ENCODE measurements around the gene IL11RA. TPM values are rescaled to one million over a fixed set of nuclear protein-coding genes. Genes with fewer than 3 reads are reported as not detected.

IL11RA gene
- polyA plus RNA-seq, 2 donors, result 7.1 to 10.7 TPM

GRCh38 chr9:34691936-34692315 is 39.9 kb downstream of the IL11RA start:
- Histone ChIP-seq H3K27ac (ENCODE audit: low read depth in 2 of 2, low read length in 1 of 2) (no peak overlapping the region), H3K4me3 (ENCODE audit: low read depth in 1 of 2, low read length in 2 of 2) (no peak overlapping the region), H3K36me3 (ENCODE audit: control insufficient read depth in 2 of 2, insufficient read depth in 2 of 2, low read length in 1 of 2) (no peaks in the 10 kb centered on the region), H3K9me3 (ENCODE audit: control insufficient read depth in 2 of 2, insufficient read depth in 1 of 2, low read depth in 1 of 2, low read length in 1 of 2) (no peaks in the 10 kb centered on the region), H3K27me3 (ENCODE audit: control insufficient read depth in 1 of 2, insufficient read depth in 2 of 2, low read length in 2 of 2) (no peaks in the 10 kb centered on the region), H3K4me1 (ENCODE audit: control insufficient read depth in 2 of 2, insufficient read depth in 2 of 2, low read length in 1 of 2) (peaks cover 0 to 5% of the 10 kb centered on the region in 2 donors)
- WGBS, 2 donors, result 87 to 90% methylated on average over 5 of the region's 5 CpGs

GRCh38 chr9:34693560-34693959 is 41.6 kb downstream of the IL11RA start:
- Histone ChIP-seq H3K27ac (ENCODE audit: low read depth in 2 of 2, low read length in 1 of 2) (no peak overlapping the region), H3K4me3 (ENCODE audit: low read depth in 1 of 2, low read length in 2 of 2) (no peak overlapping the region), H3K36me3 (ENCODE audit: control insufficient read depth in 2 of 2, insufficient read depth in 2 of 2, low read length in 1 of 2) (no peaks in the 10 kb centered on the region), H3K9me3 (ENCODE audit: control insufficient read depth in 2 of 2, insufficient read depth in 1 of 2, low read depth in 1 of 2, low read length in 1 of 2) (no peaks in the 10 kb centered on the region), H3K27me3 (ENCODE audit: control insufficient read depth in 1 of 2, insufficient read depth in 2 of 2, low read length in 2 of 2) (no peaks in the 10 kb centered on the region), H3K4me1 (ENCODE audit: control insufficient read depth in 2 of 2, insufficient read depth in 2 of 2, low read length in 1 of 2) (peaks cover 0 to 5% of the 10 kb centered on the region in 2 donors)
- WGBS, 2 donors, result 81 to 85% methylated on average over 2 of the region's 2 CpGs

GRCh38 chr9:34694811-34695210 is 42.8 kb downstream of the IL11RA start:
- Histone ChIP-seq H3K27me3 (ENCODE audit: control insufficient read depth in 1 of 2, insufficient read depth in 2 of 2, low read length in 2 of 2) (no peaks in the 10 kb centered on the region), H3K4me3 (ENCODE audit: low read depth in 1 of 2, low read length in 2 of 2) (no peak overlapping the region), H3K36me3 (ENCODE audit: control insufficient read depth in 2 of 2, insufficient read depth in 2 of 2, low read length in 1 of 2) (no peaks in the 10 kb centered on the region), H3K9me3 (ENCODE audit: control insufficient read depth in 2 of 2, insufficient read depth in 1 of 2, low read depth in 1 of 2, low read length in 1 of 2) (no peaks in the 10 kb centered on the region), H3K27ac (ENCODE audit: low read depth in 2 of 2, low read length in 1 of 2) (no peak overlapping the region), H3K4me1 (ENCODE audit: control insufficient read depth in 2 of 2, insufficient read depth in 2 of 2, low read length in 1 of 2) (peaks cover 0 to under 1% of the 10 kb centered on the region in 2 donors)

DNA sequence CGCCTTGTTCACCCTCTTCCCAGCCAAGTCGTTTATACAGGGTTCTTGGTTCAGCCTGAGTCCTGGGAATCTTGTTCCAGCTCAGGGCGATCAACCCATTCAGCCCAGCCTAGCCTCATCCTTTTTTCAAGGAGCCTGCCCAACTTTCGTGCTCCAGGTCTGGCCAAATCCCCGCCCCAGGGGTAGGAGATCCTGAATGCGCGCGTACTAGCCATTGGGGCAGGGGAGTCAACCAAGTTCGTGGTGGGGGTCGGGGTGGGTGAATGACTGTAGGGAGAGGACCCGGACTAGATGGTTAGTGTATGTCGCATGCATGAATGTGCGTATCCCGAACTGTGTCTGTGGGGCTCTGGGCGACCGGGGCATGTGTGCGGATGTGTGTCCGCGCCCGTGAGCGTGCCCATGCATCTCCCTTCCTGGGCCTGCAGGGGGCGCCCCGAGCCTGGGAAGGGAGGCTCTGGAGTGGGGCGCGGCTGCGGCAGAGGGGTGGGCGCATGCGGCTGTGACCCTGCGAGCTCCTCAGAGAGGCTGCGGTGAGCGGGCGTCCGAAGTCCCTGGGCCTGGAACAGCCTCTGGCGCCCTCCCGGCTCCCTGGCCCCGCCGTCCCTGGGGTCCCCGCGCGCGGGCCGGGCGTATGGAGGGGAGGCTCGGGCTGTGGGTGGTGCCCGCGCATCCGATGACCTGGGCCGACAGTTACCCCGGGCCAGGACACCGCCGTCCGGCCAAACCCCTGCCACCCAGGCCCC is 49.2 kb downstream of the IL11RA start:
- Histone ChIP-seq H3K9me3 (ENCODE audit: control insufficient read depth in 2 of 2, insufficient read depth in 1 of 2, low read depth in 1 of 2, low read length in 1 of 2) (no peaks in the 10 kb centered on the region), H3K36me3 (ENCODE audit: control insufficient read depth in 2 of 2, insufficient read depth in 2 of 2, low read length in 1 of 2) (no peaks in the 10 kb centered on the region), H3K27ac (ENCODE audit: low read depth in 2 of 2, low read length in 1 of 2) (peak overlapping the region; percentile 41 to 47), H3K4me1 (ENCODE audit: control insufficient read depth in 2 of 2, insufficient read depth in 2 of 2, low read length in 1 of 2) (peaks cover 0 to 2% of the 10 kb centered on the region in 2 donors), H3K27me3 (ENCODE audit: control insufficient read depth in 1 of 2, insufficient read depth in 2 of 2, low read length in 2 of 2) (no peaks in the 10 kb centered on the region), H3K4me3 (ENCODE audit: low read depth in 1 of 2, low read length in 2 of 2) (peak overlapping the region; percentile 69 to 72)
- WGBS, 2 donors, result 8% methylated on average over 47 to 52 of the region's 52 CpGs

DNA sequence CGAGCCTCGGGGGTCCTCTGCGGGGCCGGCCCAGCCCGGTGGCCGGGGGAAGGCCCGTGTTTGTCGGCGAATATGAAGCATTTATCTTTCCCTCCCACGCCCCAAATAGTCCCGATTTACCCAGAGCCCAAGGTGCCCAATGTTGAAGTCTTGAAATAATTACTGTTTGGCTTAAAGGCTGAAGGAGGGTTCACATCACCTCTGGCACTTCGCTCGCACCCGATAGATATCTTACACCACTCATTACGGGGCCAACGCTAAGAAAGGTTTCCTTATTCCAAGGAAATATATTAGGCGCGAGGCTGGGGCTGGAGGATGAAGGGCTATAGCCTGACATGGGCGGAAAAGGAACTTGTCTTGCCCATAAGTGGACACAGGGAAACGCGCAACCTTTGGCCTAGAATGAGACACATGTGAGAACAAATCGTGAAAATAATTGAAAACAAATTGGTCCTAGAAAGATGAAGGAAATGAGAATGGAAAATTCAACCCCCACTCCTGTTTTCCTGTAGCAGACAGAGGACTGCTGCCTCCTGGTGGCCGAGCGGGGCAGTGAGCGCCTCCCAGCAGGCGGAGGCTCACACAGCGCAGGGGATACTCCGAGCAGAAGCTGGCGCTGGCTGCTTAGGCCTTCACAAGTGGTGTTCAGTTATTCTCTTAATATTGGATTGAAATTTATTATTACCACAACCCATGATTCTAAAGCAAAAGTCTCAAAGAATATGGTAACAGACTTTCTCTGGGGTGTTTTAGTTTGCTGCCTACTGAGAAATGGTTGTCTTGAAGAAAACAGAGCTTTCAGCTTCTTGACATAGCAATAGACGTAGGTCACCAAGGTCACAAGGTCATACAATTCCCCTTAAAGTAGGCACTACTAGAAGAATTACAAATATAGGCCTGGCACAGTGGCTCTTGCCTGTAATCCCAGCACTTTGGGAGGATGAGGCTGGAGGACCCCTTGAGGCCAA is 50.1 kb downstream of the IL11RA start:
- Histone ChIP-seq H3K4me1 (ENCODE audit: control insufficient read depth in 2 of 2, insufficient read depth in 2 of 2, low read length in 1 of 2) (peaks cover 0 to 2% of the 10 kb centered on the region in 2 donors), H3K27ac (ENCODE audit: low read depth in 2 of 2, low read length in 1 of 2) (peak overlapping the region; percentile 41 to 47), H3K9me3 (ENCODE audit: control insufficient read depth in 2 of 2, insufficient read depth in 1 of 2, low read depth in 1 of 2, low read length in 1 of 2) (no peaks in the 10 kb centered on the region), H3K27me3 (ENCODE audit: control insufficient read depth in 1 of 2, insufficient read depth in 2 of 2, low read length in 2 of 2) (no peaks in the 10 kb centered on the region), H3K4me3 (ENCODE audit: low read depth in 1 of 2, low read length in 2 of 2) (peak overlapping the region; percentile 69 to 72), H3K36me3 (ENCODE audit: control insufficient read depth in 2 of 2, insufficient read depth in 2 of 2, low read length in 1 of 2) (no peaks in the 10 kb centered on the region)
- 2 to 3% methylated on average over 30 of the region's 30 CpGs for WGBS, 2 donors

DNA sequence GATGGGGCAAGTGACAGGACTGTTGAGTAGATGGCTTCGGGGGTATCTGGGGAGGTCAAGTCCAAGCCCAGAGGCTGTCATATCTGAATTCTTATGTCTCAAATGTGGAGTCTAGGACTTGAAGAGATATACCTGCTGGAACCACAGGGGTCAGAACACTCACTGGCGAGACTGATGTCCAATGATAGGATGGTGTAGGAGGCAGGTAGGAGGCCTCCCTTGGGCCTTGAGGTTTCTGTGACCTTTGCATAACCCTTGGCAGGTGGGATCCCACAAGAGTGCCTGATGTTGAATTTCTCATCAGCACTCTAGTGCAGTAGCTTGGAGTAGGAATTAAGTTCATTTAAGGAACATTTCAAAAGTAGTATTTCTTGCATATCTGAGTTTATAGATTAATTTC is 55.1 kb downstream of the IL11RA start:
- Histone ChIP-seq H3K4me1 (ENCODE audit: control insufficient read depth in 2 of 2, insufficient read depth in 2 of 2, low read length in 1 of 2) (no peaks in the 10 kb centered on the region), H3K27me3 (ENCODE audit: control insufficient read depth in 1 of 2, insufficient read depth in 2 of 2, low read length in 2 of 2) (no peaks in the 10 kb centered on the region), H3K27ac (ENCODE audit: low read depth in 2 of 2, low read length in 1 of 2) (no peak overlapping the region), H3K36me3 (ENCODE audit: control insufficient read depth in 2 of 2, insufficient read depth in 2 of 2, low read length in 1 of 2) (no peaks in the 10 kb centered on the region), H3K4me3 (ENCODE audit: low read depth in 1 of 2, low read length in 2 of 2) (no peak overlapping the region), H3K9me3 (ENCODE audit: control insufficient read depth in 2 of 2, insufficient read depth in 1 of 2, low read depth in 1 of 2, low read length in 1 of 2) (no peaks in the 10 kb centered on the region)
- 90 to 92% methylated on average over 2 of the region's 2 CpGs for WGBS, 2 donors

GRCh38 chr9:34709196-34709978 is 57.4 kb downstream of the IL11RA start:
- Histone ChIP-seq H3K27me3 (ENCODE audit: control insufficient read depth in 1 of 2, insufficient read depth in 2 of 2, low read length in 2 of 2) (no peaks in the 10 kb centered on the region), H3K9me3 (ENCODE audit: control insufficient read depth in 2 of 2, insufficient read depth in 1 of 2, low read depth in 1 of 2, low read length in 1 of 2) (no peaks in the 10 kb centered on the region), H3K4me1 (ENCODE audit: control insufficient read depth in 2 of 2, insufficient read depth in 2 of 2, low read length in 1 of 2) (no peaks in the 10 kb centered on the region), H3K36me3 (ENCODE audit: control insufficient read depth in 2 of 2, insufficient read depth in 2 of 2, low read length in 1 of 2) (no peaks in the 10 kb centered on the region), H3K4me3 (ENCODE audit: low read depth in 1 of 2, low read length in 2 of 2) (no peak overlapping the region), H3K27ac (ENCODE audit: low read depth in 2 of 2, low read length in 1 of 2) (no peak overlapping the region)
- 91 to 95% methylated on average over 9 of the region's 9 CpGs for WGBS, 2 donors

- no peaks in the 10 kb centered on the region for H3K36me3 ChIP-seq (ENCODE audit: control insufficient read depth in 2 of 2, insufficient read depth in 2 of 2, low read length in 1 of 2)
- H3K4me1 ChIP-seq (ENCODE audit: control insufficient read depth in 2 of 2, insufficient read depth in 2 of 2, low read length in 1 of 2), result no peaks in the 10 kb centered on the region
- no peaks in the 10 kb centered on the region for H3K9me3 ChIP-seq (ENCODE audit: control insufficient read depth in 2 of 2, insufficient read depth in 1 of 2, low read depth in 1 of 2, low read length in 1 of 2)
- no peak within 1 kb of the TSS for H3K27ac ChIP-seq (ENCODE audit: low read depth in 2 of 2, low read length in 1 of 2)
- H3K27me3 ChIP-seq (ENCODE audit: control insufficient read depth in 1 of 2, insufficient read depth in 2 of 2, low read length in 2 of 2), result no peaks in the 10 kb centered on the region
- no peak within 1 kb of the TSS for H3K4me3 ChIP-seq (ENCODE audit: low read depth in 1 of 2, low read length in 2 of 2)
- WGBS, 2 donors, result 70 to 86% methylated on average over 2 of the region's 2 CpGs
These were observed 58.0 kb downstream of the IL11RA start, which contains the start of gene CCL21 for GRCh38 chr9:34710023-34710422. TSS of gene CCL21 (minus strand) at chr9:34710136. CDS start at chr9:34710066, 70 bp downstream.

Data from esophagus (tissue), 2 donors.